ENCODE results near the gene PEX7. TPM values are rescaled to one million over a fixed set of nuclear protein-coding genes. Genes with fewer than 3 reads are reported as not detected.

The PEX7 gene
- total and polyA plus RNA-seq, 10 of the 15 experiments (the other 5 are each of a cell fraction or from before 2014, with no cell fraction given): 0.58 to 12.4 (median 8.8) TPM

DNA sequence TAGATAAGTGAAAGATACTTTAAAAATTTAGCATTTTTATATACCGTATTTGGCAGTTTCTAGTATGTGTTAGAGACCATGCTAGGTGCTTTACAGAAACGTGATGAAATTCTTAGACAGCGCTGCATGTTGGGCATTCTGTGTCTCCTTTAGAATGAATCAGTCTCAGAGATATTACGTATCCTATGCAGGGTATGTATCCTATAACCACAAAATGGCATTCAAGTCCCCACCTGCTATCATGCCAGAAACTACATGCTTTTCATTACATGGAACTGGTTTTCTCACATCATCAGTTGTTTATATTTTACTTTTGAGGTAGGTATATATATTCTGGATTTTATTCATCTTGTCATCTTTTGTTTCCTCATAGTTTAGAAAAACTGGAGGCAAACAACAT lies 42.3 kb downstream of the PEX7 start (continued):
- TF ChIP-seq, protein P1, sequence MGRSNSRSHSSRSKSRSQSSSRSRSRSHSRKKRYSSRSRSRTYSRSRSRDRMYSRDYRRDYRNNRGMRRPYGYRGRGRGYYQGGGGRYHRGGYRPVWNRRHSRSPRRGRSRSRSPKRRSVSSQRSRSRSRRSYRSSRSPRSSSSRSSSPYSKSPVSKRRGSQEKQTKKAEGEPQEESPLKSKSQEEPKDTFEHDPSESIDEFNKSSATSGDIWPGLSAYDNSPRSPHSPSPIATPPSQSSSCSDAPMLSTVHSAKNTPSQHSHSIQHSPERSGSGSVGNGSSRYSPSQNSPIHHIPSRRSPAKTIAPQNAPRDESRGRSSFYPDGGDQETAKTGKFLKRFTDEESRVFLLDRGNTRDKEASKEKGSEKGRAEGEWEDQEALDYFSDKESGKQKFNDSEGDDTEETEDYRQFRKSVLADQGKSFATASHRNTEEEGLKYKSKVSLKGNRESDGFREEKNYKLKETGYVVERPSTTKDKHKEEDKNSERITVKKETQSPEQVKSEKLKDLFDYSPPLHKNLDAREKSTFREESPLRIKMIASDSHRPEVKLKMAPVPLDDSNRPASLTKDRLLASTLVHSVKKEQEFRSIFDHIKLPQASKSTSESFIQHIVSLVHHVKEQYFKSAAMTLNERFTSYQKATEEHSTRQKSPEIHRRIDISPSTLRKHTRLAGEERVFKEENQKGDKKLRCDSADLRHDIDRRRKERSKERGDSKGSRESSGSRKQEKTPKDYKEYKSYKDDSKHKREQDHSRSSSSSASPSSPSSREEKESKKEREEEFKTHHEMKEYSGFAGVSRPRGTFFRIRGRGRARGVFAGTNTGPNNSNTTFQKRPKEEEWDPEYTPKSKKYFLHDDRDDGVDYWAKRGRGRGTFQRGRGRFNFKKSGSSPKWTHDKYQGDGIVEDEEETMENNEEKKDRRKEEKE (IDR thresholded peaks at IDR 0.05): no peak
- no peak for TF ChIP-seq LARP7 (IDR thresholded peaks at IDR 0.05)

DNA sequence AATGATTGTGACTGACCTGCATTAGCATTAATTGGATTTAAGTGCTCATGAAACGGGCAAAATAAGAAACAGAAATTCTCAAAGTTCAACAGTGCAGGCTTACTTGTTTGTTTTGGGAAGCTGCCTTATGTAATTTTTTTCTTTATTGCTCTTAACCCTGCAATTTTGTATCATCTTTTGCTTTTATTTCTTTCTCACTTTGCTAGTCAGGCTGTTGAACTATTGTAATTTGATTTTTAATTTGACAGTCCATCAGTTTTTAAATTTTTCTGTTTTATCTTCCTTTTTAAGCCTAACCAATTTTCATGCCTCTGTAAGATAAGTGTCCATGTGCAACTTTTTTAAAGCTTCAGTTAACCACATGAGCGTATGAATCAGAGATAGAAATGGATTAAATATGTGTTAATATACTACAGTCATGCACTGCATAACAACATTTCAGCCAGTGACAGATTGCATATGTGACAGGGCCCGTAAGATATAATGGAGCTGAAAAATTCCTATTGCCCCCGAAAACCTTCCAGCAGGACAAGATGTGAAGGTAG lies 44.6 kb downstream of the PEX7 start:
- BruUV-seq (replicated peaks): no TSS peak
- Histone ChIP-seq H3K4me2 (ENCODE audit: control insufficient read depth, insufficient read depth) (no peak overlapping the region), H3K9ac (ENCODE audit: control insufficient read depth, insufficient read depth, low read length) (no peak overlapping the region), H3K36me3 (ENCODE audit: control insufficient read depth in 2 of 2, insufficient read depth in 2 of 2, low read length in 1 of 2) (no peaks in the 10 kb centered on the region), H3K27ac (ENCODE audit: control insufficient read depth, insufficient read depth) (no peak overlapping the region), H3K4me1 (ENCODE audit: control insufficient read depth, insufficient read depth, low read length) (no peaks in the 10 kb centered on the region), H2AFZ (ENCODE audit: control insufficient read depth, low read depth, low read length) (no peak overlapping the region), H3K27me3 (replicated peaks in 1 of 2; ENCODE audit: control insufficient read depth in 2 of 2, insufficient read depth in 2 of 2, low read length in 1 of 2) (no peaks in the 10 kb centered on the region), H3K9me3 (replicated peaks; ENCODE audit: control insufficient read depth, insufficient read depth, low read length) (no peaks in the 10 kb centered on the region), H3K79me2 (ENCODE audit: control insufficient read depth, insufficient read depth, low read length) (no peaks in the 10 kb centered on the region), H4K20me1 (ENCODE audit: control insufficient read depth, insufficient read depth) (no peaks in the 10 kb centered on the region), H3K4me3 (no peak overlapping the region)
- TF ChIP-seq SP1 (IDR thresholded peaks at IDR 0.05; ENCODE audit: low read depth, low read length): no peak
- TF ChIP-seq FOXK2 (IDR thresholded peaks at IDR 0.05): no peak
- TF ChIP-seq RAD21 (IDR thresholded peaks at IDR 0.05; ENCODE audit: insufficient read depth, low read depth, low read length): no peak
- no peak for TF ChIP-seq STAT1 (conservative IDR thresholded peaks at IDR 0.05)
- TF ChIP-seq, protein P2, sequence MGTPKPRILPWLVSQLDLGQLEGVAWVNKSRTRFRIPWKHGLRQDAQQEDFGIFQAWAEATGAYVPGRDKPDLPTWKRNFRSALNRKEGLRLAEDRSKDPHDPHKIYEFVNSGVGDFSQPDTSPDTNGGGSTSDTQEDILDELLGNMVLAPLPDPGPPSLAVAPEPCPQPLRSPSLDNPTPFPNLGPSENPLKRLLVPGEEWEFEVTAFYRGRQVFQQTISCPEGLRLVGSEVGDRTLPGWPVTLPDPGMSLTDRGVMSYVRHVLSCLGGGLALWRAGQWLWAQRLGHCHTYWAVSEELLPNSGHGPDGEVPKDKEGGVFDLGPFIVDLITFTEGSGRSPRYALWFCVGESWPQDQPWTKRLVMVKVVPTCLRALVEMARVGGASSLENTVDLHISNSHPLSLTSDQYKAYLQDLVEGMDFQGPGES (IDR thresholded peaks at IDR 0.05): no peak
- TF ChIP-seq CREM (IDR thresholded peaks at IDR 0.05; ENCODE audit: low read depth): no peak
- TF ChIP-seq FOS (IDR thresholded peaks at IDR 0.05; ENCODE audit: borderline replicate concordance, extremely low read depth, insufficient read length): no peak
- TF ChIP-seq SPI1 (IDR thresholded peaks at IDR 0.05; ENCODE audit: borderline replicate concordance, insufficient read depth, low read depth, low read length): no peak
- no peak for TF ChIP-seq BRCA1 (IDR thresholded peaks at IDR 0.05; ENCODE audit: low read depth, low read length)
- no peak for TF ChIP-seq BACH1 (IDR thresholded peaks at IDR 0.05; ENCODE audit: borderline replicate concordance)
- CTCF ChIA-PET: interaction anchor here (1.0 kb wide), 1 partner anchor 22 kb away, joined by 5 read pairs; no protein-coding TSS in a partner anchor
- SMC1A ChIA-PET (ENCODE audit: uncharacterized antibody, unreplicated experiment): interaction anchor here (1.1 to 1.2 kb wide), 3 partner anchors 14 to 43 kb away, joined by 3 to 4 read pairs (median 3); no protein-coding TSS in a partner anchor
- intact Hi-C loops (cut with micrococcal nuclease; ENCODE audit: unreplicated experiment): no loop called here
- in situ Hi-C loops (cut with MboI): no loop called here
- POLR2A ChIA-PET: no interaction called here
- no peak for ATAC-seq
- no peak for FAIRE-seq
- WGBS (ENCODE audit: insufficient coverage, insufficient replicate concordance, low lambda C conversion rate, missing lambda C conversion rate): 97% methylated on average over 4 of the region's 4 CpGs
- DNase-seq (ENCODE audit: low read depth, low spot score): no peak
- RAD21 ChIA-PET (ENCODE audit: unreplicated experiment): no interaction called here
